HG02571 (cell line): Measurements from ENCODE around the gene PXDN.
"Not testable (repeated sequence)": the region's sequence is repeated elsewhere in the genome, so short reads cannot be mapped to it uniquely, and the experiment has no call there.

Experiments
- ATAC-seq: cut with Tn5 transposase; IDR thresholded peaks from one replicate; pipeline ENCODE4 v1.9.1; 2021; ENCODE audit warnings: mild to moderate bottlenecking, moderate library complexity; ENCODE audit not compliant: unreplicated experiment

PXDN gene

GRCh38 chr2:1708476-1709334 is 35.6 kb downstream of the PXDN start:
- ATAC-seq, result no peak

- no peak for ATAC-seq
Measured at GRCh38 chr2:1707771-1708418, 36.4 kb downstream of the PXDN start.

- not testable (repeated sequence) for ATAC-seq
Measured at GRCh38 chr2:1706089-1706841, 38.0 kb downstream of the PXDN start.

GRCh38 chr2:1705557-1706076 is 38.7 kb downstream of the PXDN start:
- ATAC-seq, result no peak

- ATAC-seq, result no peak
Measured at GRCh38 chr2:1704631-1705556, 39.4 kb downstream of the PXDN start.

GRCh38 chr2:1702186-1702565 is 42.1 kb downstream of the PXDN start:
- no peak for ATAC-seq

- ATAC-seq, result no peak
Measured at GRCh38 chr2:1701556-1702185, 42.6 kb downstream of the PXDN start.

- no peak for ATAC-seq
Measured at GRCh38 chr2:1701020-1701419, 43.3 kb downstream of the PXDN start.

GRCh38 chr2:1700427-1700826 is 43.9 kb downstream of the PXDN start:
- ATAC-seq, result not testable (repeated sequence)

GRCh38 chr2:1698188-1698945 is 45.9 kb downstream of the PXDN start:
- ATAC-seq, result no peak

- no peak for ATAC-seq
Measured at GRCh38 chr2:1697601-1698000, 46.7 kb downstream of the PXDN start.

GRCh38 chr2:1696472-1696871 is 47.8 kb downstream of the PXDN start:
- no peak for ATAC-seq

- no peak for ATAC-seq
Measured at GRCh38 chr2:1694371-1695271, 49.7 kb downstream of the PXDN start.

- no peak for ATAC-seq
Measured at GRCh38 chr2:1693723-1694122, 50.6 kb downstream of the PXDN start.

GRCh38 chr2:1692342-1692741 is 52.0 kb downstream of the PXDN start:
- ATAC-seq, result no peak

GRCh38 chr2:1691366-1691765 is 52.9 kb downstream of the PXDN start:
- ATAC-seq, result no peak

- ATAC-seq, result no peak
Measured at GRCh38 chr2:1690056-1690775, 54.1 kb downstream of the PXDN start.
